ENCODE measurements around the gene TBCEL. TPM values are rescaled to one million over a fixed set of nuclear protein-coding genes. Genes with fewer than 3 reads are reported as not detected.

TBCEL gene
- total and polyA plus RNA-seq, 4 experiments from 2014 or later = 3.7 to 22.6 (median 13.2) TPM

DNA sequence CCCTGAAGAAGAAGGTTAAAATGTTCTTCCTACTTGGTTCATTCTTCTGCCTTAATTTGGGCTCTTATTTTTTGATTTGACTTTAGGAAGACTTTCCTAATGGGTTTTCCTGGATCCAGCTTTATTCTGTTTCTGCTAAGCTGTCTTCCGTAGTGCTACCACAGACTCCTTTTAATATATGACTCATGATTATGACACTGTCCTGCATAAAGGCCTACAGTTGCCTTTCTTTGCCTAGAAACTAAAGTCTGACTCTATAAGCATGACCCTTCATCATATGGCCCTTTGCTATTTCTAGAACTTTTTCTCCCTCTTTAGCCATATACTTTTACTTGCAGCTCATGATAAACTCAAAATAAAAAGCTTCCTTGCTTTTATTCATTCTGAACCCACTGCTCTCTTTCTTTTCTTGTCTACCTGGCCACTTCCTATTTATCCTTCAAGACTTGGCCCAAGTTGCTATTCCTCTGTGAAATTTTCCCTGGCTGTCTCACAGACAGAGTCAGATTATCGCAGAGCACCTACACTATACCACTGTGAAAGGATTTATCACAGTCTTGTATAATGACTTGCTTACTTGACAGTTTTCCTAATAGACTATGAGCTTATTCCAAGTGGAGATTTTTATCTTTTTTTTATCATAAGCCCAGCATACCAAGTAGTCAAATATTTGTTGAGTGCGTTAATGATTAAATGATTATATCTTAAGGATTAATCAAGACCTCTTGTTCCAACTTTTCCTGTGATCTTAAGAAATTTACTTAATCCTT lies 24.7 kb downstream of the TBCEL start:
- H3K36me3 ChIP-seq (ENCODE audit: insufficient read depth, low read length) = peaks cover 5% of the 10 kb centered on the region
- Mint-ChIP-seq H3K4me1 (peaks cover 0 to 1% (median 0%) of the 10 kb centered on the region in 4 donors), H3K9me3 (no peaks in the 10 kb centered on the region), H3K4me3 (no peak overlapping the region), H3K36me3 (peaks cover 46 to 57% of the 10 kb centered on the region in 2 donors), H3K27ac (peak overlapping the region in 1 of 7 donors; percentile 38), H3K27me3 (no peaks in the 10 kb centered on the region)
- no peaks in the 10 kb centered on the region for H3K27me3 ChIP-seq (ENCODE audit: insufficient read depth, low read length)
- ChIA-PET CTCF (ENCODE audit: partially characterized antibody) (interaction anchor here (1.2 kb wide), 2 partner anchors 19 to 146 kb away, joined by 3 read pairs; no protein-coding TSS in a partner anchor), POLR2A (ENCODE audit: partially characterized antibody) (no interaction called here)
- intact Hi-C loops (cut with micrococcal nuclease) = no loop called here
- no peaks in the 10 kb centered on the region for H3K9me3 ChIP-seq (ENCODE audit: control insufficient read depth in 1 of 2, low read length in 2 of 2)
- H3K4me1 ChIP-seq (ENCODE audit: insufficient read depth, low read length) = no peaks in the 10 kb centered on the region
- H3K27ac ChIP-seq (ENCODE audit: low read depth, low read length) = no peak overlapping the region
- no peak for DNase-seq
- H3K4me3 ChIP-seq (ENCODE audit: low read length in 2 of 2) = no peak overlapping the region

DNA sequence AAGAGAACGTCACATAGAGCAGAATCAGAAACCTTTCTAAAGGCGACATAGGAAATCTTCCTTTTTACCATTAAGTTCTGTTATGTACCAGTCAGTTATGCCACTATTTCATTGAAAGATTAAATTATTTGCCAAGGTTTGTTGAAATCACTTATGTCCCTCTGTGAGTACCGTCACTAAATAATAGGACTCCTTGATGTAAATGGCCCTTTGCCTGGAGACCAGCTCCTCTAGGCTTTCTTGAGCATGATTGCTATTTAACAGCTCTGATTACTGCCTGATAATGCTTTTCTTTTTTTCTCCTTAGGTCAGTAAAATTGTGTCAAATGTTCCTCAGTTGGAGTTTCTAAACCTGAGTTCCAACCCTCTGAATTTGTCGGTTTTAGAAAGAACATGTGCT lies 29.3 kb downstream of the TBCEL start:
- no peak overlapping the region for H3K27ac Mint-ChIP-seq
- no peak for DNase-seq
- Histone ChIP-seq H3K9me3 (ENCODE audit: control insufficient read depth in 1 of 2, low read length in 2 of 2) (no peaks in the 10 kb centered on the region), H3K36me3 (ENCODE audit: insufficient read depth, low read length) (peaks cover 13% of the 10 kb centered on the region), H3K27ac (ENCODE audit: low read depth, low read length) (no peak overlapping the region), H3K4me3 (ENCODE audit: low read length in 2 of 2) (no peak overlapping the region), H3K4me1 (ENCODE audit: insufficient read depth, low read length) (no peaks in the 10 kb centered on the region), H3K27me3 (ENCODE audit: insufficient read depth, low read length) (no peaks in the 10 kb centered on the region)
- CTCF ChIA-PET (ENCODE audit: partially characterized antibody) = no interaction called here
- no peak overlapping the region for H3K4me3 Mint-ChIP-seq
- peaks cover 0 to 2% (median 0%) of the 10 kb centered on the region in 8 donors for H3K9me3 Mint-ChIP-seq
- H3K27me3 Mint-ChIP-seq = no peaks in the 10 kb centered on the region
- H3K4me1 Mint-ChIP-seq = peaks cover 0 to 1% (median 0%) of the 10 kb centered on the region in 4 donors
- POLR2A ChIA-PET (ENCODE audit: partially characterized antibody) = no interaction called here
- H3K36me3 Mint-ChIP-seq = peaks cover 63 to 73% of the 10 kb centered on the region in 2 donors
- intact Hi-C loops (cut with micrococcal nuclease) = no loop called here

DNA sequence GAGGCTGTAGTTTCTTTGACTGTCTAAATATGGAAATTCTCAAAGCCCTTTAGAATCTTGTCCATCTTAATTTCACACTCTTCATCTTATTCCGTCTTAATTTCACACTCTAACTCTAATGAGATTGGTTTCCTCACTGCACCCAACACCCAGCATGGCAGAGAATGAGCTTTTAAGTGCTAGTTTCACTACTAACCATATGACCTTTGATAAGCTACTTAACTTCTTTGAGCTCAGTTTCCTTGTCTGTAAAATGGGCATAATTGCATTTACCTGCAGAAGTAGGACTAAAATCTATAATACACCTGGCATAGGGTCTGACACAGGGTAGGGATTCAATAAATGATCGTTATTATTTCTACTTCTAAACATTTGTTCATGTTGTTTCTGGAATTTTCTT lies 30.4 kb downstream of the TBCEL start:
- CTCF ChIA-PET (ENCODE audit: partially characterized antibody) = no interaction called here
- Histone ChIP-seq H3K36me3 (ENCODE audit: insufficient read depth, low read length) (peaks cover 15% of the 10 kb centered on the region), H3K27me3 (ENCODE audit: insufficient read depth, low read length) (no peaks in the 10 kb centered on the region), H3K27ac (ENCODE audit: low read depth, low read length) (no peak overlapping the region), H3K4me3 (ENCODE audit: low read length in 2 of 2) (no peak overlapping the region), H3K9me3 (ENCODE audit: control insufficient read depth in 1 of 2, low read length in 2 of 2) (no peaks in the 10 kb centered on the region), H3K4me1 (ENCODE audit: insufficient read depth, low read length) (no peaks in the 10 kb centered on the region)
- POLR2A ChIA-PET (ENCODE audit: partially characterized antibody) = no interaction called here
- Mint-ChIP-seq H3K27me3 (no peaks in the 10 kb centered on the region), H3K9me3 (peaks cover 0 to 2% (median 0%) of the 10 kb centered on the region in 8 donors), H3K36me3 (peaks cover 65 to 71% of the 10 kb centered on the region in 2 donors), H3K4me3 (no peak overlapping the region), H3K27ac (no peak overlapping the region), H3K4me1 (no peaks in the 10 kb centered on the region)
- DNase-seq = no peak
- intact Hi-C loops (cut with micrococcal nuclease) = no loop called here

DNA sequence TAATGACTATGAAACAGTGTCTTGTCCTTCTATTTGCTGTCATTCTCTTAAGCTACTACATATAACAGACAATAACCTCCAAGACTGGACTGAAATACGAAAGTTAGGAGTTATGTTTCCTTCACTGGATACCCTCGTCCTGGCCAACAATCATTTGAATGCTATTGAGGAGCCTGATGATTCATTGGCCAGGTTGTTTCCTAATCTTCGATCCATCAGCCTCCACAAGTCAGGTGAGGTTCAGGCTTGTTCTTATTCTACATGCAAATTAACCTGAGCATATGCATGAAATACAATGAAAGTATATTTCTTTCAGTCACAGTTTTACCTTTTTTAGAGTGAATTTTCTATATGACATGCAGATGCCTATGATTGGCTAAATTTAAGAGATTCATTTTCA lies 31.2 kb downstream of the TBCEL start:
- Histone ChIP-seq H3K9me3 (ENCODE audit: control insufficient read depth in 1 of 2, low read length in 2 of 2) (no peaks in the 10 kb centered on the region), H3K27ac (ENCODE audit: low read depth, low read length) (no peak overlapping the region), H3K4me1 (ENCODE audit: insufficient read depth, low read length) (no peaks in the 10 kb centered on the region), H3K36me3 (ENCODE audit: insufficient read depth, low read length) (peaks cover 15% of the 10 kb centered on the region), H3K27me3 (ENCODE audit: insufficient read depth, low read length) (no peaks in the 10 kb centered on the region), H3K4me3 (ENCODE audit: low read length in 2 of 2) (no peak overlapping the region)
- Mint-ChIP-seq H3K9me3 (peaks cover 0 to 2% (median 0%) of the 10 kb centered on the region in 8 donors), H3K27ac (no peak overlapping the region), H3K4me1 (no peaks in the 10 kb centered on the region), H3K4me3 (no peak overlapping the region), H3K36me3 (peaks cover 64 to 67% of the 10 kb centered on the region in 2 donors), H3K27me3 (no peaks in the 10 kb centered on the region)
- ChIA-PET POLR2A (ENCODE audit: partially characterized antibody) (no interaction called here), CTCF (ENCODE audit: partially characterized antibody) (no interaction called here)
- intact Hi-C loops (cut with micrococcal nuclease) = no loop called here
- DNase-seq = no peak

DNA sequence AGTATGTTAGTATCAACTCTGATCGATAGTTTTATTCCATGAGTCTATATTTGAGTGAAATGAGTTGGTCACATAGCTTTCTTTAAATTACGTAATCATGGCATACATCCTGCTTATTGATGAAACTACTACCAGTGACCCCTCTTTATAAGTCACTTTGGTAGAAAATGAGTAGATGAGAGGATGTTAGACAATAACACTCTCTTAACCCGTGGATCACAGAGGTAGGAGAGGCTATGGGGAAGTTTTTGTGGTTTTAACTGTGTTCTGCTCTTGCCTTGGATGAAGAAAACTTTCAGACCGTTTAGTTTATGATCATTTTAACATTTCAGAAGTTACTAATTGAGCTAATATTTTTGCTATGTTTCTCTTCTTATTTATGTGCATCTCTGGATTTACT lies 34.0 kb downstream of the TBCEL start:
- H3K36me3 ChIP-seq (ENCODE audit: insufficient read depth, low read length) = peaks cover 15% of the 10 kb centered on the region
- no peak for DNase-seq
- no peaks in the 10 kb centered on the region for H3K9me3 ChIP-seq (ENCODE audit: control insufficient read depth in 1 of 2, low read length in 2 of 2)
- H3K27ac ChIP-seq (ENCODE audit: low read depth, low read length) = no peak overlapping the region
- POLR2A ChIA-PET (ENCODE audit: partially characterized antibody) = no interaction called here
- H3K4me1 ChIP-seq (ENCODE audit: insufficient read depth, low read length) = no peaks in the 10 kb centered on the region
- Mint-ChIP-seq H3K27me3 (no peaks in the 10 kb centered on the region), H3K9me3 (peaks cover 0 to 2% (median 0%) of the 10 kb centered on the region in 8 donors), H3K27ac (no peak overlapping the region), H3K4me3 (no peak overlapping the region), H3K36me3 (peaks cover 68 to 77% of the 10 kb centered on the region in 2 donors), H3K4me1 (no peaks in the 10 kb centered on the region)
- intact Hi-C loops (cut with micrococcal nuclease) = no loop called here
- H3K4me3 ChIP-seq (ENCODE audit: low read length in 2 of 2) = no peak overlapping the region
- CTCF ChIA-PET (ENCODE audit: partially characterized antibody) = no interaction called here
- H3K27me3 ChIP-seq (ENCODE audit: insufficient read depth, low read length) = no peaks in the 10 kb centered on the region

- Mint-ChIP-seq H3K4me1 (no peaks in the 10 kb centered on the region), H3K27ac (no peak overlapping the region), H3K27me3 (no peaks in the 10 kb centered on the region), H3K9me3 (peaks cover 0 to 2% (median 0%) of the 10 kb centered on the region in 8 donors), H3K36me3 (peaks cover 68 to 74% of the 10 kb centered on the region in 2 donors), H3K4me3 (no peak overlapping the region)
- no peak overlapping the region for H3K27ac ChIP-seq (ENCODE audit: low read depth, low read length)
- no peaks in the 10 kb centered on the region for H3K9me3 ChIP-seq (ENCODE audit: control insufficient read depth in 1 of 2, low read length in 2 of 2)
- no peaks in the 10 kb centered on the region for H3K27me3 ChIP-seq (ENCODE audit: insufficient read depth, low read length)
- H3K36me3 ChIP-seq (ENCODE audit: insufficient read depth, low read length) = peaks cover 8% of the 10 kb centered on the region
- POLR2A ChIA-PET (ENCODE audit: partially characterized antibody) = no interaction called here
- H3K4me3 ChIP-seq (ENCODE audit: low read length in 2 of 2) = no peak overlapping the region
- no peaks in the 10 kb centered on the region for H3K4me1 ChIP-seq (ENCODE audit: insufficient read depth, low read length)
- CTCF ChIA-PET (ENCODE audit: partially characterized antibody) = no interaction called here
- no peak for DNase-seq
- intact Hi-C loops (cut with micrococcal nuclease) = no loop called here
Measured at GRCh38 chr11:121058941-121059340, 35.0 kb downstream of the TBCEL start.

- Histone ChIP-seq H3K27ac (ENCODE audit: low read depth, low read length) (no peak overlapping the region), H3K9me3 (ENCODE audit: control insufficient read depth in 1 of 2, low read length in 2 of 2) (no peaks in the 10 kb centered on the region), H3K27me3 (ENCODE audit: insufficient read depth, low read length) (no peaks in the 10 kb centered on the region), H3K36me3 (ENCODE audit: insufficient read depth, low read length) (peaks cover 4% of the 10 kb centered on the region), H3K4me3 (ENCODE audit: low read length in 2 of 2) (no peak overlapping the region), H3K4me1 (ENCODE audit: insufficient read depth, low read length) (no peaks in the 10 kb centered on the region)
- no peak for DNase-seq
- H3K27me3 Mint-ChIP-seq = no peaks in the 10 kb centered on the region
- H3K36me3 Mint-ChIP-seq = peaks cover 65 to 68% of the 10 kb centered on the region in 2 donors
- H3K27ac Mint-ChIP-seq = no peak overlapping the region
- intact Hi-C loops (cut with micrococcal nuclease) = no loop called here
- no peaks in the 10 kb centered on the region for H3K4me1 Mint-ChIP-seq
- POLR2A ChIA-PET (ENCODE audit: partially characterized antibody) = no interaction called here
- H3K9me3 Mint-ChIP-seq = peaks cover 0 to 2% (median 0%) of the 10 kb centered on the region in 8 donors
- CTCF ChIA-PET (ENCODE audit: partially characterized antibody) = no interaction called here
- no peak overlapping the region for H3K4me3 Mint-ChIP-seq
Measured at GRCh38 chr11:121059605-121060004, 35.7 kb downstream of the TBCEL start.

All from CD4-positive, alpha-beta memory T cell (primary cell).